GM03348 (cell line): ENCODE data around the gene ADAM29.
"Not testable (repeated sequence)": the region's sequence is repeated elsewhere in the genome, so short reads cannot be mapped to it uniquely, and the experiment has no call there.

Experiments used
- DNase-seq: peaks from one replicate; pipeline ENCODE4 v3.0.0; 2012; ENCODE audit warnings: low spot score

Gene ADAM29

DNA sequence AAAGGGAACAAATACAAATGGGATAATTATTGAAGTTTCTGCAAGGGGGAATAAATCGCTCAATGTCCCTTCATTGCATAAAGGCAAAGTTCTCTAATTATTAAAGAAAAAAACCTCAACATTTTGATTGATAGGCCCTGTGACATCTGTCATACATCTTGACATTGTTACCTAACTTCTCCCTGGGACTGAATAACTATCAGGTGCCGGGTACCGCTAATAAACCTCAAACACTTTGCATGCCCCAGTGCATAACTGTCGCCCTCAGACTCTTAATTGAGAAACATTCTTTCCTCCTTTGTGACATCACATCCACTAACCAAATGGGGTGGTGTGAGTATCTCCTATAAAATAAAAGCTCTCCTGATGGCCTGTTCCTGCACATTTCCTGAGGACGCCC, at the start of gene ADAM29:
TSS of gene ADAM29 (plus strand) at position 301 of the 400 bp plus-strand sequence. CDS start 57,168 bp downstream, outside the sequence.
- no peak for DNase-seq

DNA sequence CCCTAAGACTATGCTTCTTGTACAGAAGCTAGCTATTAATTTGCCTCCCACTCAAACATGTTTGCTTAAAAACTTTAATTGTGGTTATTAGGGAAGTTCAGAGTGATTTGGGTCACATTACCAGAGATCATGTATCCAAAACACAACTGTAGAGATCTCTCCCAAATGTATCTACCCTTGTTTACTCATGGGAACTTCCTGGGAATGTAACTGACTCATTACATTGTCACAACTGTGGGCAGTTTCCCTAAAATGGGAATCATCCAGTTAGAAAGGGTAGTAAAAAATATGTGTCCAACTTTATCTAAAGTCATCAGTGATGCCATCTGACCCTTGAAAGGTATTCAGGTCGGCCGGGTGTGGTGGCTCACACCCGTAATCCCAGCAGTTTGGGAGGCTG, 48.8 kb upstream of the ADAM29 start:
- DNase-seq: no peak

DNA sequence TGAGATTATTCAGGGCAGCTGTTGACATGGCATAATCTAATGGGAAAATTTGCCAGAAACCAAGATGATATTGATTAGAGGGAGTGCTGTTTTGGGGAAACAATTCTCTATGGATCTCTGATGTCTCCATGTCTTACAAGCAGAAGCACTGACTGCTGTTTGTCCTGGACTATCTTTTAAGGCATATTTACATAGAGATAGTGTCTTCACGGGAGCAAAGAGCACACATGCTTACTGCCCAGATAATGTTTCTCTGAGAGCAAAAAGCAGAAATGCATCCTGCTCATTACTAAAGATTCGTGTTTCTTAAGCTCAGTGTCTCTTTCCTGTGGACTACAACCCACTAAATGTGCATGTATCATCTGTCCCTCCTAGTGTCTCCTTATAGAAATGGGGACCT, 47.8 kb upstream of the ADAM29 start:
- DNase-seq: no peak

DNA sequence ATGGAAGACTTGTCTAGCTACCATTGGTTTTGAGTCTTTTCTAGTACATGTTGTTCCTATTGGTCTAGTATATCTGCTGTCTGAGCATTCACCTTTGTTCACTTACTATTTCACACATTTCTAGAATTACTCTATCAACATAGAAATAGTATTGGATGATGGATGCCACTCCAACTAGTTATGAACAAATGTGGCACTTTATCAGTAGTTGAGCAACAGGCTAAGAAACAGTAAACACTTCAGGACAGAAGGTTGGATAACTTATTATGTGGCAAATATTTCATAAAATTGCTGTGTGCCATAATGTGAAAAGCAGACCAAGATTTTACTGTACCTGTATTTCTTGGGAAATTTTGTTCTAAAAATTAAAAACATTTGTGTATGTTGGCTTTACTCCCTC, 46.8 kb upstream of the ADAM29 start:
- DNase-seq: no peak

DNA sequence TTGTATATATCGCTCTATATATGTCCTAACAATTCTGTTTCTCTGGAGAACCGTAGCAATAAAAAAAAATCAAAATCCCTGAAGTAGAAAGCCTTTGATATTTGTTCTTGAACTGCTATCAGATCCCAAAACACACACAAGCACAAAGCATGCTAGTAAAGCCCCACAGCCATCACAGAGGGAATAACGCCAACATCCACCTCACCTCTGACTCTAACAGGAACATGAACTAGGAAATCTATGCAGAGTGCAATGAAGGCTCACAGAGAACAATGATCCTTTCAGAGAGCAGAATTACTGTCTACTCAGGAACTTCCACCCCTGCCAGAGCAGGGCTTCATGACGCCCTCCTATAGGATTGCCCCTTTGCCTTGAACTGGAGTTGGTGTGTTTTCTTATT, 45.0 kb upstream of the ADAM29 start:
- not testable (repeated sequence) for DNase-seq

DNA sequence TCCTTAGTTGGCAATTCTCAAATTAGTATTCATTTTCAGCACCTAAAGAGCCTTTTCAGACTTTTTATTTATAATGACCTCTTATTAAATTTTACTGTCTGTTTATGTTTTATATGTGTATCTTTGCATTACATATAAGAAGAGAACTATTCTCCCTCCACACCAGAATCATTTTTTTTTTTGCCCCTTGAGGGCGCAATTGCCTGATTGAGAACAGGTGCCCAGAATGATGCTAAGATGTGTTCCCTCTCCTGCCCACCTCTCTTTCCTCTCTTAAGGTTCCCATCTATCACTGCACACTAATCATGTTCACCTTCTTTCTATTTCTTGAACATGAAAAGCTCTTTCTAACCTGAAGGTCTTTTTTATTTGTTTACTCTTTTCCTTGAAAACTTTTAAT, 44.2 kb upstream of the ADAM29 start:
- peak; percentile 4 for DNase-seq

DNA sequence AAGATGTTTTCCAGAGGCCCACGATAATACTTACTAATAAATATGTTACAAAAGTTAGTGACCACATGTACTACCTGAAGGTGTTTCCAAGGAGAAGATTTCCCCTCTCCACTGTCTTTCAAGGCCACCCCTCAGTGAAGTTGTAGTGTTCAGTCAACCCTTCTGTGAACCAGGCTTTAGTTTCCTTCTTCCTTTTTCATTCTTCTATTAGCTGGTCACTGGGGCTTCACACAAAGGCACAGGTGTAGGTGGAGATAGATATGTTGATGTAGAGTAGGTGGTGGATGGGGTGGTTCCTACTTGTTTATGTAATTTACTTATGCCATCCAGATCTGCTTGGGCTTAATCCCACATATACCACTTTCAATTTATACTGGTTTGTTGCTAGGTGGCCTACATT, 43.3 kb upstream of the ADAM29 start:
- no peak for DNase-seq

DNA sequence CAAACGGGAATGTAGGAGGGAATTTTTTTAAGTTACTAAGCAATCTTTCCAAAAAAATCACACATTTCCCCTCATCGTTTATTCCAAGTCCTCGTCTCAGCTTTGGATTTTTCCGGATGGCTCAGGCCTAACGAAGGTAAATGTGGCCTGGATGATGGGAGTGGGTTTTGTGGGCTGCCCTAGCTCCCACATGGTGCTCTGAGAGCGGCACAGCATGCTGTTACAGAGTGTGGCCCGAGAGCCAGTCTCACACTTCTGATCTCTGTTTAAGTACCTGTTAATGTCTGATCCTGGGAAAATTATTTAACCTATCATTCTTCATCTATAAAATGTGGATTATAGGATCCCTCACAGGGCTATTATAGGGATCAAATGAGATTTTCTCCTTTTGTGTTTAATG, 38.2 kb upstream of the ADAM29 start:
- no peak for DNase-seq

DNA sequence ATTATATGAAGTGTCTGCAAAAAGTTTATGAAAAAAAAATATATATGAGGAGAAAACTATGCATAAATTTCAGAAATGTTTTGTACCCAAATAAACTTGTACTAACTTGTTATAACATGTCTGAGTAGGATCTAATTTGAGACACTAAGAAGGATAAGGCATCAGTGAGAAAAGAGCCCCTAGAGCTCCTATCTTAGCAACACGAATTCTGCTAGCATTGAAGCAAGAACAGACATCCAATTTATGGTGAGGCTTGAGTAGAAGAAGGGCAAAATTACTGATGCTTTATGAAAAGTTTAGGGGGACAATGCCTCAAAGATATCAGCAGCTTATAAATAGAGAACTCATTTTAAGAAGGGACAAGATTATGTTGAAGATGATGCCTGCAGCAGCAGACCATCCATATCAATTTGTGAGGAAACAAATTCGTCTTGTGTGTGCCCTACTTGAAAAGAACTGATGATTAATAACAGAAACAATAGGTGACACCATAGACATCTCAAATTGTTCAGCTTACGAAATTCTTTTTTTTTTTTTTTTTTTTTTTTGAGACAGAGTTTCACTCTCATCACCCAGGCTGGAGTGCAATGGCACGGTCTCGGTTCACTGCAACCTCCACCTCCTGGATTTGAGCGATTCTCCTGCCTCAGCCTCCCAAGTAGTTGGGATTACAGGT, 35.7 kb upstream of the ADAM29 start:
- DNase-seq: no peak

DNA sequence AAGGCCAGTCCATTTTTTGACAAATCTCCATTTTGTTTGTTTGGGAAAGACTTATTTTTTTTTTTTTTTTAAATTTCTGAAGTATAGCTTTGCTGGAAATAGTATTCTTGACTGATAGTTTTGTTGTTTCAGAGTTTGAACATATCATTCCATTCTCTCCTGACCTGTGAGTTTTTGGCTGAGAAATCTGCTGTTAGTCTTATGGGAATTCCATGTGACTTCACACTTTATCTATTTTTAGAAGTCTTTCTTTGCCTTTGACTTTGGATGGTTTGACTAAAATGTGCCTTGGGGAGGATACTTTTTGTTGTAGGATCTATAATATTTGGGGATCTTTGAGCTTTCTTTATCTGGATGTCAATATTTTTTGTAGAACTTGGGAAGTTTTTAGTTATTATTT, 10.7 kb upstream of the ADAM29 start:
- no peak for DNase-seq

DNA sequence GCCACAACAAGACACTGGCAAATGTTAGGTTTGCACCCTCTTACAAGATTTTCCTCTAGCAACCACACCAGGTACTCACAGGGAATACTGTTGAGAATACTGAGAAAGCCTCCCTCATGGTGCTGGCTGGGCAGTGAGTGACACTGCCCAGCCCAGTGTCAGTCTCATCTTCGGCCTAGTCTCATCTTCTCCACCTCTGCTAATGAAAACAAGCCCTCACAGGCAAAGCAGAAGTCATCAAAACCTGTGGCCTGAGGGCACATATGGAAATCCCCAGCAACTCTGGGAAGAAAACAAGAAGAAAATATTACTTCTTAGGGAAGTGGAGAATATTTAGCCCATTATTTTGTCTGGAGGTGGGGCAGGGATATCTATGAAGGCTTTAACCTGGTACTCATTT, 7.9 kb upstream of the ADAM29 start:
- no peak for DNase-seq

DNA sequence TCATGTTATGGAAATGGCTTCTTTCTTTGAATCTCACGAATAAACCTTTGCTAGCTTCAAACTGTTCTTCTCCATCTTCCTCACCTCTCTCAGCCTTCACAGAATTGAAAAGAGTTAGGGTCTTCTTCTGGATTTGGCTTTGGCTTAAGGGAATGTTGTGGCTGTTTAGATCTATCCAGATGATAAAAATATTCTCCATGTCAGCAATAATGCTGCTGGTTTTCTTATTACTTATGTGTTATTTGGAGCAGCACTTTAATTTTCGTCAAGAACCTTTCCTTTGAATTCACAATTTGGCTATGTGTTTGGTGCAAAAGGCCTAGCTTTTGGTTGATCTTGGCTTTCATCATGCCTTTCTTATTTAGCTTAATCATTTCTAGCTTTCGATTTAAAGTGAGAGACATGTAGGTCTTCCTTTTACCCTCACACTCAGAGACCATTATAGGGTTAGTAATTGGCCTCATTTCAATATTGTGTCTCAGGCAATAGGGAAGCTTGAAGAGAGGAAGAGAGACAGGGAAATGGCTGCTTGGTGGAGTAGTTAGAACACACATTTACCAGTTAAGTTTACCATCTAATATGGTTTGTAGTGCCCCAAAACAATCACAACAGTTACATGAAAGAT, 5.1 kb upstream of the ADAM29 start:
- DNase-seq: no peak

DNA sequence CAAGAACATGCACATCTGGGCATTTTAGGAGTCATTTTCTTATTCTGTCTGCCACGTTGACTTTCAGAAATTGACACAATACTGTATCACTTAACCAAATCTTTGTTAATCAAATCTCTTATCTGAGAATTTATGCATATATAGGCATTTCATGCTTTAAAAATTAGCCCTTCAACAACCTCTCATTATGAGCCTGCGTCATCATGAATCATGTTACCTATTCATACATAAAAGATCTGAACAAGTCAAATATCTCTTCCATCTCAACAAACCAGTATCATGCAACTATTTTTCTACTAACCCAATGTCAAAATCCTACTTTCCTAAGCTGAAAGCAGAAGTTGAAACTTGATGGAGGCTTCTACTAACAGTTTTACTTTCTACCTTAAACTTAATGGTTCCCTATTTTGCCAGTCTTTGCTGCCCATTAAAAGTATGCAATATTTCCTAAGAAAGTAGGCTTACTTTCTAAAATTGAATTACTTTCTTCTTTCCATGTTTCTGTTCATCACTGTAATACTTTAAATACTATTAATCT, 1.8 kb downstream of the ADAM29 start:
- no peak for DNase-seq

DNA sequence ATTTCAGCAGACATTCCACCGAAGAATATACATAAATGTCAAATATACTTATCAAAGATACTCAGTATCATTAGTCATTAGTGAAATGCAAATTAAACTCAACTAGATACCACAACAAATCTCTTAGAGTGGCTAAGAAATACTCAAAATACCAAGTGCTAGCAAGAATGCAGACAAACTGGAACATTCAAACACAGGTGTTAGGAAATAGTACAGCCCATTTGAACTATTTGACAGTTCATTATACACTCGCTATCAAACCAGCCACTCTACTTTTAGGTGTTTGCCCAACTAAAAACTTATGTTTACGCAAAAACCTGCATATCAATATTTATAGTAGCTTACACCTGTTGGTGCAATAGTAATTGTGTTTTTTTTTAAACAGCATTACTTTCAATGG, 8.8 kb downstream of the ADAM29 start:
- DNase-seq: no peak

DNA sequence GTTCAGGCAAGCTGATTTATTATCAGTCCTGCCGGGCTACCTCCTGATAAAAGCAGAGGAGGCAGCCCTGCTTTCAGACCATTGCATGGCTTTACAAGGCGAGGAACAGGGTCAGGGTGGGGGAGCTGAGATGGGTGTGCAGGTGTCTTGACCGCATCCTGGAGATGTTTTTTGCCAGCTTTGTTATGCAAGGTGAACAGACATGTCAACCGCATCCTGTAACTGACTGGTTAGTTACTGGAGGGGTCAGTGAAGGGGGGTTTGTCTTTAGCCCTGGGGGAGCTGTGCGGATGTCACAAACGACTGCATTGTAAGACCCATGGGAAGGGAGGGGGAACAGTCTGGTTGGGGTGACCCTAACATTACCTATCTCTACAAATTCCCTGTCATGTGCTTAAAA, 10.0 kb downstream of the ADAM29 start:
- DNase-seq: no peak

DNA sequence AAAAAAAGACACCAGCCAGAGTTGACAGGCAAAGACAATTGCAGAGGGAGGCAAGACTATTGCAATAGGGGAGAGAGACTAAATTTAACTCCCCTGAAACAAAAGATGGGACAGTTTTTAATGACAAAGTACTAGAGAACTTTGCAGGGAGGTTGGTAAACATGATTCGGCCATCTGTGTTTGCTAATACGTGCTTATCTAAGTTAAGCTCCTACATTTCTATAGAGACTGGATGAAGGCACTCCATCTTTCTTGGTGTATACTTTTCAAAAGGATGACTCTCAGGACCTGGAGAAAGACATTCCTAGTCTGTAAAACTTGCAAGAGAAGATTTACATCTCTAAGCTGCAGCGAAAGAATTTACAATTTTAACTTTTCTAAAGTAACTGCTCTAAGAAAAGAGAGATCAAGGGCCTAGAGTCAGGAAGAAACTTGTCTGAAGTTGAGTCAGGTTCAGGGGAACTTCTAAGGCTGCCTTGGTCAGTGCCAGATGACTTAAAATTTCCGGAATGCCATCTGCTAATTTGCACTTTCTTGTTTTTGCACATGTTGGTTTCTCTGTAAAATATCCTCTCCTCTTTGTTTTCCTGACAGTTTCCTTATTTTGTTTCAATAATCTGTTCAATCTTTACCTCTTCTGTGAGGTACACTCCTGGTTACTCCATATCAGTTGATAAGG, 10.6 kb downstream of the ADAM29 start:
- no peak for DNase-seq

DNA sequence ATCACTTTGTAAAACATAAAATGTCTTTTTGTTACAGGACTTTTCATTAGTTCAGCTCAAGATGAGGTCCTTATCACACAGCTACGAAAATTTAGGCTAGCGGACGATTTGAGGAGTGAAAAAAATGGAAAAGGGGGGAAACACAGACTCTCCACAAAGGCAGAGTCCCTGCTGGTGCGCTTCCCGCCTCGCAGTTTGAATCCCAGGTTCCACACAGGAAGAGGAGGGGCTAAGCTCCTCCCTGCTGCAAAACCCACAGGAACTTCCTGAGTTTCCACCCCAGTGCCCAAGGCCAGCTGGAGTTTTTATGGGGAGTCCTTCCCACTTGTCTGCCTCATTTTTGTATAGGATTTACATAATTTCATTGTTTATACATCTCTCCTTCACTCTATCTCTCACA, 11.2 kb downstream of the ADAM29 start:
- DNase-seq: no peak

DNA sequence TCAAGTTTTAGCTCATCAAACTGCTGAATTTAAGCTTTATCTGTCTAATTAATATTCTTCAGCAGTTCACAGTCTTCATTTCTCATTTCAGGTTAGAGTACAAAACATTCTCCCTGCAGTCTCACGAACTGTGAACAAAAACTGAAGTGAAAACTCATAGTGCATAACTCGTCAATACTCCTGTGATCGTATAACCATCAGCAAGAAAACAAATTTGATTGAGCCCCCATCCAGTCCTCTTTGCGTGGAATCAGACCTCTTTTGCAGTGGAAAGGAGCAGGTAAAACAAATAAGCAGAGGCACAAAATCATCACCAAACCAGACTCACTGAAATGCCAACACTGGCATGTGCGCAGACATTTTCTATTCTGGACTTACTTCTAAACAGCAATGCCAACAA, 12.7 kb downstream of the ADAM29 start:
- no peak for DNase-seq

DNA sequence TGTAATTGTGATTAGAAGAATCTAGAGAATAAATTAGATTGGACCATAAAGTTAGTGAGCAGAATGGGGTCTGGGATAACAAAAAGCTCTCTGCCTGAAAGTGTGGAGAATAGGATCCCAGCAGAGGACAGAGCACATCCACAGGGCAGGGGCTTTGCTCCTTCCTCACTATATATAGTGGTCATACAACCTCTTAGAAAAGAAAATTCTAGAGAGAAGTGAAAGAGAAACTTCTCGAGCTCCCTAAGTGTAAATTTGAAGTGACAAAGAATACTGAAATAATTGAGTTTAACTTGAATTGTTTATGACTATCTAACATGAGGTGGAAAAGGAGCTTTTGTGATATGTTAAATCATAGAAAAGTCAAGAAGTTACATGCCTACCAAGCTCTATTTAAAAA, 14.9 kb downstream of the ADAM29 start:
- no peak for DNase-seq

DNA sequence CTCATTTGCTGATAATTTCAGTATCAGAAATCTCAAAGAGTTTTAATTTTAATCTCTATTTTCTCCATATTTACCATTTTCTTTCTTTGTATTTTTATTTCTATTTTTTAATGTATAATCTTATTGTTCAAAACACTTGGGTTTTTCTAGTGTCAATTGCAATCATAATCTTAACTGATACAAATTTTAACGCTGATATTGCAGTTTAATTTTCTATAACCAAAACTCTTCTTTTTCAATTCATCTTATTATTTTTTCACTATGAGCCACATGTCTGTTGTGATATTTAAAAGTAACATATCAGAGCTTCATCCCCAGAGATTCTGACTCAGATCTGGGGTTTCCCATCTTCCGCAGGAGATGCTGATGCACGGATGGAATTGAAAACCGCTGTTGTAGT, 16.2 kb downstream of the ADAM29 start:
- no peak for DNase-seq

DNA sequence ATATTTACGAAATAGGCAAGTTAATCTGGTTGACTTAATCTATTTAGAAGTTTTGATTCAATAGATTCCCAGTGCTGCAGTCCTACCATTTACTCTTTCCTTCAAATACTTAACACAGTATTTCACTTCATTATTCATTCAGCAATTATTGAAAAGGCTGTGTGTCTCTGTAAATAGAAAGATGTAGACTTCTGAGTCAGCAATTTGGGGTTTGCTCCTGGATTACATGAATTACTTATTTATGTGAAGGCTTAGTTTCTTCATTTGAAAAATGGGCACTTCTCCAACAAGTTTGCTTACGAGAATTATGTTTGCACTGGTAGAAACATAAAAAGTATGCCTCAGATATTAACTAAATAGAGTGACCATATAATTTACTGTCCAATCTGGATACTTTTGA, 17.4 kb downstream of the ADAM29 start:
- DNase-seq: no peak

DNA sequence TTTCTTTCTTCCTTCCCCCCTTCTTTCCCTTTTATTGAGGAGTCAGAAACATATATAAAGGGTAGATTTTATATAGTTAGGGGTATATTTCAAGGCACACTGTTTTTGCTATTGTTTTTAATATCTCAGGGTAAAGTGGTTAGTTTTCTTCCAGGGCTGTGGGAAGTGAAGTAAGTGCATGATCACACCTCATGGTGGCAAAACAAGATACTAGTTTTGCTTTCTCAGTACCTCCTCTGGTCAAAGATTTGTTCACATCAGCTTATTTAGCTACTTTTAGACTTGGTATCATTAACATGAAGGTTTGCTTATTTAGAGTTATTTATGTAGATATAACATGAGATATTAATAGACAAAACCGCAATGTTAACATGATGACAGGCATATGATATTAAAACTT, 21.8 kb downstream of the ADAM29 start:
- no peak for DNase-seq

DNA sequence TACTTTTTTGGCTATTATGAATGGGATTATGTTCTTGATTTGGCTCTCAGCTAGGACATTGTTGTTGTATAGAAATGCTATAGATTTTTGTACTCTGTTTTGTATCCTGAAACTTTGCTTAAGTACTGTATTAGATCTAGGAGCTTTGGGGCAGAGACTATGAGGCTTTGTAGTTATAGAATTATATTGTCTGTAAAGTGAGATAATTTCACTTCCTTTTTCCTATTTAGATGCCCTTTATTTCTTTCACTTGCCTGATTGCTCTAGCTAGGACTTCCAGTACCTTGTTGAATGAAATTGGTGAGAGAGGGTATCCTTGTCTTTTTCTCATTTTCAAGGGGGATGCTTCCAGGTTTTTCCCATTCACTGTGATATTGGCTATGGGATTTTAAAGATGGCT, 28.1 kb downstream of the ADAM29 start:
- no peak for DNase-seq
